Endothelial cell (in vitro differentiated cells): ENCODE data around the gene CMIP. TPM values are rescaled to one million over a fixed set of nuclear protein-coding genes. Genes with fewer than 3 reads are reported as not detected.
"Not testable (repeated sequence)": the region's sequence is repeated elsewhere in the genome, so short reads cannot be mapped to it uniquely, and the experiment has no call there.

Experiments used
- DNase-seq: peaks from one replicate; pipeline ENCODE4 v3.0.0; 2021; ENCODE audit warnings: low spot score
- H3K27ac Mint-ChIP-seq: one replicate; pipeline ENCODE4 v1.8.0; 2021; ENCODE audit warnings: mixed read lengths, inconsistent platforms; ENCODE audit not compliant: unreplicated experiment
- H3K27me3 Mint-ChIP-seq: one replicate; pipeline ENCODE4 v1.8.0; 2021; ENCODE audit warnings: mild to moderate bottlenecking, moderate library complexity, mixed read lengths, inconsistent platforms; ENCODE audit not compliant: unreplicated experiment
- H3K36me3 Mint-ChIP-seq: one replicate; pipeline ENCODE4 v1.8.0; 2021; ENCODE audit warnings: mild to moderate bottlenecking, low read depth, mixed read lengths, inconsistent platforms; ENCODE audit not compliant: unreplicated experiment
- H3K4me1 Mint-ChIP-seq: one replicate; pipeline ENCODE4 v1.8.0; 2021; ENCODE audit warnings: mild to moderate bottlenecking, mixed read lengths, inconsistent platforms; ENCODE audit not compliant: unreplicated experiment
- H3K4me3 Mint-ChIP-seq: one replicate; pipeline ENCODE4 v1.8.0; 2021; ENCODE audit warnings: mild to moderate bottlenecking, mixed read lengths, inconsistent platforms; ENCODE audit not compliant: unreplicated experiment
- H3K9me3 Mint-ChIP-seq: one replicate; pipeline ENCODE4 v1.8.0; 2021; ENCODE audit warnings: mixed read lengths, inconsistent platforms; ENCODE audit not compliant: unreplicated experiment
- total RNA-seq: library from RNA; stranded (reverse); fragmentation: NEBNext Ultra II Directional; extraction: Animal tissue kit (Norgen Biotek cat#: 25700); gene quantifications from one replicate; pipeline ENCODE4 v1.2.1, GENCODE V29; 2021; ENCODE audit not compliant: unreplicated experiment
- TF ChIP-seq, protein P1 (sequence below): fragments of 200-600 bp; sonication (generic); IDR thresholded peaks from one replicate; pipeline ENCODE4 v1.5.0; 2021; ENCODE audit warnings: antibody characterized with exemption; ENCODE audit not compliant: unreplicated experiment

The CMIP gene
- total RNA-seq, 1 donor from 2014 or later, result 98.9 TPM

- TF ChIP-seq, protein P1, sequence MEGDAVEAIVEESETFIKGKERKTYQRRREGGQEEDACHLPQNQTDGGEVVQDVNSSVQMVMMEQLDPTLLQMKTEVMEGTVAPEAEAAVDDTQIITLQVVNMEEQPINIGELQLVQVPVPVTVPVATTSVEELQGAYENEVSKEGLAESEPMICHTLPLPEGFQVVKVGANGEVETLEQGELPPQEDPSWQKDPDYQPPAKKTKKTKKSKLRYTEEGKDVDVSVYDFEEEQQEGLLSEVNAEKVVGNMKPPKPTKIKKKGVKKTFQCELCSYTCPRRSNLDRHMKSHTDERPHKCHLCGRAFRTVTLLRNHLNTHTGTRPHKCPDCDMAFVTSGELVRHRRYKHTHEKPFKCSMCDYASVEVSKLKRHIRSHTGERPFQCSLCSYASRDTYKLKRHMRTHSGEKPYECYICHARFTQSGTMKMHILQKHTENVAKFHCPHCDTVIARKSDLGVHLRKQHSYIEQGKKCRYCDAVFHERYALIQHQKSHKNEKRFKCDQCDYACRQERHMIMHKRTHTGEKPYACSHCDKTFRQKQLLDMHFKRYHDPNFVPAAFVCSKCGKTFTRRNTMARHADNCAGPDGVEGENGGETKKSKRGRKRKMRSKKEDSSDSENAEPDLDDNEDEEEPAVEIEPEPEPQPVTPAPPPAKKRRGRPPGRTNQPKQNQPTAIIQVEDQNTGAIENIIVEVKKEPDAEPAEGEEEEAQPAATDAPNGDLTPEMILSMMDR, result no peak
- Mint-ChIP-seq H3K4me1 (peaks cover 13% of the 10 kb centered on the region), H3K4me3 (no peak overlapping the region), H3K36me3 (no peaks in the 10 kb centered on the region), H3K9me3 (no peaks in the 10 kb centered on the region), H3K27ac (no peak overlapping the region), H3K27me3 (no peaks in the 10 kb centered on the region)
- DNase-seq, result no peak
Observed at GRCh38 chr16:81740169-81740568, 295.6 kb downstream of the CMIP start.

GRCh38 chr16:81741430-81741770 lies 296.8 kb downstream of the CMIP start:
- DNase-seq, H3K27me3 Mint-ChIP-seq, H3K9me3 Mint-ChIP-seq, H3K36me3 Mint-ChIP-seq, H3K4me3 Mint-ChIP-seq, H3K27ac Mint-ChIP-seq: not testable (repeated sequence)
- H3K4me1 Mint-ChIP-seq, result peaks cover 17% of the 10 kb centered on the region

DNA sequence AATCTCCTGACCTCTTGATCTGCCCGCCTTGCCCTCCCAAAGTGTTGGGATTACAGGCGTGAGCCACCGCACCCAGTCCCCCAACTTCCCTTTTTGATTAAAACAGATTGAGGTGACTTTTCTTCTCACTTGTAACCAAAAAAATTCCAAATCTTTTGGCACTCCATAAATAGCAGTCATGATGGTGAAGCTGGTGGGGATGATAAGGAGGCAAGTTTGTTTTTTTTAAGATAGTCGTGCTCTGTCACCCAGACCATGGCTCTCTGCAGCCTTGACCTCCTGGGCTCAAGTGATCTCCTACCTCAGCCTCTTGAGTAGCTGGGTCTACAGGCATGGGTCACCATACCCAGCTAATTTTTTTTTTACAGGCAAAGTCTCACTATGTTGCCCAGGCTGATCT lies 299.8 kb downstream of the CMIP start:
- DNase-seq, result no peak
- Mint-ChIP-seq H3K4me3 (no peak overlapping the region), H3K9me3 (no peaks in the 10 kb centered on the region), H3K27ac (no peak overlapping the region), H3K36me3 (no peaks in the 10 kb centered on the region), H3K4me1 (peaks cover 15% of the 10 kb centered on the region), H3K27me3 (no peaks in the 10 kb centered on the region)
- TF ChIP-seq, protein P1, result no peak

DNA sequence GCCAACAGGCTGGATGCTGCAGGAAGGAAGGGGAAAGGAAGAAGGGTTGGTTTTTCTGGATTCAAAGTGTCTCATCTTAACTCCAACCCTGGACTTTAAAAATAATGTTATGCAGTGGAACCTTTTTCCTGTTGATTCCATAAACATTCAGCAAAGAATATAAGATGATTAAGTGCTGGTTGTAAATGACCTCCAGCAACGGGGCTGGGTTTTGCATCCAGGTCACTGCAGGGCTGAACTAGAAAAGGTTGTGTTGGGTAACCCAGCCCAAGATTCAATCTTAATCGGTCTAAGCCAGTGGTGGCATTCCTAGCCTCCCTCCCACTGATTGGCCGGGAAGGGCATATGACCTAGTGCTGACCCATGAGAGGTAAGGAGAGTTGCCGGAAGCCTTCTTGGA lies 300.3 kb downstream of the CMIP start:
- H3K36me3 Mint-ChIP-seq, result no peaks in the 10 kb centered on the region
- no peaks in the 10 kb centered on the region for H3K9me3 Mint-ChIP-seq
- no peak overlapping the region for H3K4me3 Mint-ChIP-seq
- TF ChIP-seq, protein P1, result no peak
- DNase-seq, result no peak
- no peak overlapping the region for H3K27ac Mint-ChIP-seq
- H3K4me1 Mint-ChIP-seq, result peaks cover 20% of the 10 kb centered on the region
- H3K27me3 Mint-ChIP-seq, result no peaks in the 10 kb centered on the region

DNA sequence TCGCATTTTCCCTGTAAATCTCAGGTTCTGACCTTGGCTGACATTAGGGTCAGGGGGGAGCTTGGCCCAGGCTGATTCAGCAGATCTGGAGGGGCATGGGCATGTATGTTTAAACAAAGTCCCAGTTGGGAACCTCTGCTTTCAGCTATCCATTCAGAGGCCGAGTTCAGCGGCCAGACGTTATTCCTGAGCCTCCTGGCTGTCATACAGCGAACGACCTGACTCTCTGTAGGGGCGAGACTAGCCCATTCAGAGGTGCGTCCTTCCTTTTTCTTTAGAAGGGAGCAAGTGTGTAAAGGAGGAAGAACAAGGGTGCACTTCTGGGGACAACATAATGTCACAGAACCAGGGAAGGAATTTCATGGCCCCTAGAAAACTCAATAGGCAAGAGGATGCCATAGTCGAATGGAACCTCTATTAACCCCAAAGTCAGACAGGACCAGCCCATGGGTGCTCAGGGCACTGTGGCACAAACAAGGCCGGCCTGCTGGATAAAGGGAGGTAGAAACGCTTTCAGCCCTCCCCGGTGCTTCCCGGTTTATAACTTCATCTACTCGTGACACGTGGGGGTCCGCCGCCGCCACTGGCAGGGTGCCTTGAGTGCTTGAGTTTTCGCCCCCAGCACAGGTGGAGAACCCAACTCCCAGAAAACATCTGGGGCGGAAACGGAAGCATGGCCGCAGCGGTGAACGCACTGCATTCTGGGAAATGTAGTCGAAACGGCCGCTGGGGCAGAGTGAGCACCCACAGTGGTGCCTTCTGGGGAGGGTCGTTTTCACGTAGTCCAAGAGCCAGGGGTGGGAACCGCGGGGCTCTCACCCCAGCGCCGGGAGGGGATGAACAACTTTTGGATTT lies 301.3 kb downstream of the CMIP start:
- Mint-ChIP-seq H3K9me3 (no peaks in the 10 kb centered on the region), H3K36me3 (no peaks in the 10 kb centered on the region), H3K27me3 (no peaks in the 10 kb centered on the region), H3K4me1 (peaks cover 20% of the 10 kb centered on the region), H3K4me3 (no peak overlapping the region), H3K27ac (peak overlapping the region; percentile 79)
- DNase-seq, result peak; percentile 64
- TF ChIP-seq, protein P1, result no peak
